DMS53 treated with DMSO at 0.1 percent for 48 hours (cell line): ENCODE measurements around the gene CYBA.
A peak's percentile ranks its signal among the peaks of the same experiment; 100 is the strongest.

Source experiments
- DNase-seq: peaks from one replicate; lab custom pipeline; 2025; ENCODE audit not compliant: unreplicated experiment; lab: John Stamatoyannopoulos, UW

The CYBA gene

DNA sequence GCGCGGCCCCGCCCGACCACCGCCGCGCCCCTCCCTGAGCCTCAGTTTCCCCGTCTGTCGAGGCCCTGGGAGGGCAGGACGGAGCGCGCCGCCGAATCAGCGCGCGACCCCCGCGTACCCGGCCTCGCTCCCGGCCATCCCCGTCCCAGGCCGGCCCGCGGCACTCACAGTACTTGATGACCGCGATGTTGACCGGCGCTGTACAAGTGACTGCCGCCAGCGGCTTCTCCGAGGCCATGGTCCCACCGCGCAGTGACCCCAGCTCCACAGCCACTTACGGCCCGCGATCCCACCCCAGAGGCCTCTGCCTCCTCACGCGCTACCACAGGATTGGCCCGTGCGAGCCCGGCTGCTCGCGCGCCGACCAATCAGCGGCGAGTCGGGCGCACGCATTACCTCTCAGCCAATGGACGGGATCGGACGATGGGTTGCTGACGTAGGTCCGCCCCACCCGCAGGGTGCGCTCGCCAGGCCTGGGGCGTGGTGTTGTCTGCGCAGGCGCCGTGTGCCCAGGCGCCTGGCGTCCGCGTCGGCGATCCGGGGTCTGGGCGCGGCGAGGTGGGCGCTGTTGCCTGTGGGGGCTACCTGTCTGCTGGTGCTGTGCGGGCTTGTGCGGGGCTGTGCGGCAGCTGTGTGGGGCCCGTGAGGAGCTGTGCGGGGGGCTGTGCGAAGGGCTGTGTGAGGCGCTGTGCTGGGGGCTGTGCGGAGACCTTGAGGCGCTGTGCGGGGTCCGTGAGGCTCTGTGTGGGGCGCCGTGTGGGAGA lies 12.2 kb upstream of the CYBA start, which contains the start of gene MVD:
Gene MVD, minus strand, starts transcription at position 249 of the 764 bp plus-strand sequence. Its CDS starts 11 bp downstream, at position 238.
- DNase-seq = peak; percentile 89

DNA sequence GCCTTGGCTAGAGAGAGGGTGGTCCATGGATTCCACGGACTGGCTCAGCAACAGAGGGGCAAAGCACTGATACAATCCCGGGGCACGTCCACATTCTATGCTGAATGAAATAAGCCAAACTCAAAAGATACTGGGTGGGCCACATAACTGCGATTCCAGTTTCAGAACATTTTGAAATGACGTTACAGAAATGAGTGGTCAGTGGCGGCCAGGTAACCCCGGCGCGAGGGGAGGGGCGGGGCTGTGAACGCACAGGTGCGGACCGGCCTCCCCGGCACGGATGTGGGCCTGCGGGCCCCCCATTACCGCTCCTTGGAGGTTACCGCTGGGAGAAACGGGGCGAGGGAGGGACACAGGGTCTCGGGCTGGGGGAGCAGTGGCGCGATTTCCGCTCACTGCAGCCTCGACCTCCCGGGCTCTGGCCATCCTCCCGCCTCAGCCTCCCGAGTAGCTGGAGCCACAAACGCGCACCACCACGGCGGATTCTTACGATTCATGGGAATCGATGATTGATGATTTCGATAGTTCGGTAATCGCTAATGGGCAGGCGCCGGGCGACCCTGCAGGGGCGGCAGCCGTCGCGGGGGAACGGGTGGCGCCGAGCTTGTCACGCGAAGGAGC lies 11.5 kb upstream of the CYBA start:
- DNase-seq = no peak

DNA sequence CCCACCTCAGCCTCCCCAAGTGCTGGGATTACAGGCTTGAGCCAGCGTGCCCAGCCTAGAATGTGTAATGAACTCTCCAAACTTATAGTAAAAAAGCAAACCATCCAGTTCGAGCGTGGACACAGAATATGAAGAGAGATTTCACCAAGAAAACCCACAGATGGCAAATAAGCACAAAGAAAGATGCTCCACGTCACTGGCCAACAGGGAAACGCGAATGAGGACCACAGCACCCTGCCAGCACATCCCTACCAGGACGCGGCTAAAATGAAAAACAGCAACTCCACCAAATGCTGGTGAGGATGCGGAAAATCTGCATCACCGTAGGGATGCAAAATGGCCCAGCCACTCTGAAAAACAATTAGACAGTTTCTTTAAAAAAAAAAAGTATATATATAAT lies 10.6 kb upstream of the CYBA start:
- no peak for DNase-seq

DNA sequence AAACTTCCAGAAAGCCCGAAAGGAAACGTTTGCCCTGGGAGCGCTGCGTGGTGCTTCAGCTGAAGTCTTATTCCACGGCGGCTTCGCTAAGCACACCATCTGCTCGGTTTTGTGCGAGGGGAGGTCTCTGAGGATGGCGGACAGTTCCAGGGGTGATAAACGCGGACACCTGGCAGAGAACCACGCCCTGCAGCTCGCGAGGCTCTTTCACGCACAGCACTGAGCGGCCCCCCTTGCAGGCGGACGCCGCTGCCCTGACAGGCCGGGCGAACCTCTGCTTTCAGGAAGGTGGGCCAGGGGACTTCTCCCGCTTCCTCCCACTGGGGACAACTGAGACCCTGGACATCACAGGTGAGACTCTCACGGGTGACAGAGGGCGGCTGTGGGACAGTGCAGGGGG lies 8.3 kb upstream of the CYBA start:
- DNase-seq = no peak

DNA sequence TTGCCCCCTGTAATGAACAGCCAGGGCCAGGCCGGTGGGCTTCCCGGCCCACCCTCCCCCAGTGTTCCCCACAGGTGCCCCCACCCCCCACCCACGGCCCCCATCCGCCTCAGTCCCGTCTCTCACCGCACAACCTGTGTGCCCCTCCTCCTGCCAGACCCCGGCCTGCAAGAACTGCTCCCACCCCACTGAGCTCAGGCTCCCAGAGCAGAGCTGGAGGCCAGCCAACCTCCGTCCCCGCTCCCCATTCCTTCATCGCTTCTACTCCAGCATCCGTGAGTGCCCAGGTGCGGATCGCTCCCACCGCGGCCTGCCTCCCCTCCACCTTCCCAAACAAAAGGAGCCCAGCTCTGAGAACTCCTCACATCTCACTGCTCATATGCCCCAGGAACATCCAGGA lies 7.9 kb upstream of the CYBA start:
- no peak for DNase-seq

DNA sequence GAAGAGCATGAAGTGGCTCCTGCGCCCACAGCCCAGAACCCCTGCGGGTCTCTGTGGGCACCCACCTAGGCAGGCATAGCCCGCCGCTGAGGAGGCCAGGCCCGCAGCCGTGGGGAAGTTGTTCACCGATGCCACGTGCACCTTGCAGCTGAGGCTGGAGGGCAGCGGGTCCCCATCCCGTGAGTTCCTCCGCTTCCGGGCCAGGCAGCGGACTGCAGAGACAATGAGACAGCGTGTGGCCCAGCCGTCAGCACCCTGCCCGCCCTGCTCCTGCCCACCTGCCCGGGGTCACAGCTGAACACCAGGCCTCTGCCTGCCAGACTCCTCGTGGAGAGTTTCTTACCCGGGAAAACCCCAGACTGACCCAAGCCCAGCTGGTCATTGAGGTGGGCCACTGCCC lies 6.5 kb upstream of the CYBA start:
- DNase-seq = no peak

DNA sequence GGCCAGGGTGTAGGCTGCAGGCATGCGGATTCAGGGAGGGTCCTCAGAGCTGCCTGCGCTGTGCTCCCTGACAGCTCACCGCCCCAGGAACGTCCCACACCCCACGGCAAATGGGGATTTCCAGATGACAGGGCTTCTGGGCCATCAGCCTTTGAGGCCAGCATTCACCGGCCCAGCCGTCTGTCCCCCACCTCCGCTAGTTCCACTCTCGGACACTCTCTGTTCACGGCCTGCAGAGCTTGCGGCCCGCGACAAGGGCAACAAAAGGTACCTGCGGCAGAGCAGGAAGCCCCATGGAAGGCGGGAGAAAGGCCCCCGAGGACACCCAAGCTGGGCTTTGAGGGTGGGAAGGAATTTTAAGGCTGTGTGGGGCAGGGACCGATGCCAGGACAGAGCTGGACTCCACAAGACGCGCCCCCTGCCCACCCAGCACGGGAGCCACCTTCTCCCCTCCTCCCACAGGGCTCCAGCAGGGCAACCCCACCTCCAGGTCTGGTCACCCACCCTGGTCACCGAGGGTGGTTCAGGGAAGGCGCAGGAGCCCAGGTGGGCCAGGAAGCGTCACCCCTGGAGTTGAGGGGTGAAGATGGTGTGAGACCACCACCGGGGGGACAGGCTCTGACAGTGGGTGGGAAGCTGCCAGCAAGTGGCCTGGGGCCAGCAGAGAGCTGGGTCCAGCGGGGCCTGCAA lies 5.6 kb upstream of the CYBA start:
- DNase-seq = no peak

DNA sequence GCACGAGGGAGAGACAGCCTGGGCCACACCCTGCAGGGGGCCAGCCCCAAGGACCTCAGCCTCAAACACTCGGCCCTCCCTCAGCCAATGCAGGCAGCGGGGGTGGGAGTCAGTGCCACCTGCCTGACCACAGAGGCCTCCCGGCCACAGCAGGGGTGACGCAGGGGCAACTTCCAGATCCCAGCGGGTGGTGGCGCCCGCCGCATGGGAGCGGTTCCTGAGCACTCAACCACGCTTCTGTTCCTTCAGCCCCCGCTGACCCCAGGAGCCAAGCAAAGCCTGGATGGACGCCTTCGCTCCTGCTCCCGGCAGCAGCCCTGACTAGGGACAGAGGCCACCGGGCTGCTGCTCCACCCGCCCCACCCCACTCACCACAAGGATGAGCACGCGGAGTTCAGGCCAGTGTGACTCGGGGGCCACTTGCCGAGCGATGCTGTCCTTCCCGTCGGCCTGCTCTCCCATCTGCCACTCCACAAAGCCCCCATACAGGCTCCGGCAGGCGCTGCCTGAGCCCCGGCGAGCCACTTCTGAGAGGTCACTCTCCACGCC lies 5.0 kb upstream of the CYBA start:
- DNase-seq = no peak

DNA sequence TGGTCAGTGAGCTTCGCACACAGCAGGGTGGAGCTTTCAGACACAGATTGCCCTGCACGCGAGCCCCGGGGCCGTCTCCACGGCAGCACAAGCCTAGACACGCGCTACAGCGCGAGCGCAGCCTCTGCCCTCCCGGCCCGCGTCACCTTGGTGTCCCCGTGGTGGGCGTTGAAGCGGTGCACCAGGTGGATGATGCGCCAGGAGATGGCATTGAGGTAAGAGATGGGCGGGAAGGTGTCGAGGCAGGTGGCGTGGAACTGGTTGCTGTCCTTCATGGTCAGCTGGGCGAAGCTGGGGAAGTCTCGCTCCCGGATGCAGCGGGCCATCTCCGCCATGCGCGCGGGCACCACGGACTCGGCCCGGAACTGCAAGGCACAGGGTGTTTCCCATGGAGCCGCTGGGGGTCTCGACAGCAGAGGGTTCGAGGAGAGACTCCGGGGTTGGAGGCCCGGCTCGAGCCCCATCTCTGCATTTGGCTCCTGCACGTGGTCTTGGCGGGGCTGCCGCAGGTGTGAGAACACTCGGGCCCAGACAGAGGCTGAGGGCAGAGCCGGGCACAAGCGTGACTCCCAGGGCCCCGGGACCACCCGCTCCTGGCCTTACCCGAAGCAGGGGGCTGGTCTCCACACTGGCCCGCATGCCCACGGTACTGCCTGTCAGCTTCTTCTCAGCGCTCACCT lies 4.3 kb upstream of the CYBA start:
- DNase-seq = no peak

DNA sequence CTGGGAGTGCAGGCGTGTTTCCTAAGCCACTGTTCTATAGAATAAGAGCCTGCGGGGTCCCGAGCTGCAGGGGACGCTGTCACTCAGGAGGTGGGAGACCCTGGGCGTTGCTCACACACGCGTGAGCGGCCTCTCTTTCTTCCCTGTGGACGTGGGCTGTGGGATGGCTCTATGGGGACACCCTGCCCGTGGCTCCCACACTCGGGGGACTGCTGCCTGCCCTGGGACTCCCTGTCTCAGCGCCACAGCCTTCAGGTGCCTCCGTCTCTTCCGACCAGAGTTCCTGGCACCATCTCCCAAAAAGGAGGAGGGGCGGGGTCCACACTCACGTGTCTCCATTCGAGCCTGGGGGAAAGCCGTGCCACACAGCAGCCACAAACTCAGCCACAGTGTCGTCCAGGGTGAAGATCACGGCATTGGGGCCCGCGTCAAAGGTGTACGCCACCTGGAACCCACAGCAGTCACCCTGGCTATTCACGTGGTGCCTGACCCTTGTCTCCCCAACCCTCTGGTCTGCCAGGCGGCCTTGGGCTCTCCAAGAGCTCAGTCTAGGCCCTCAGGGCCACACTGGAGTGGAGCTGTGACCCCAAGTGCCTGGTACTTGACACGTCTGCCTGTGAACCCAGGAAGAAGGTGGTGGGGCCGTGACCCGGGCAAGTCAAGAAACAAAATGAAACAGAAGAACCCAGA lies 3.7 kb upstream of the CYBA start:
- DNase-seq = no peak

DNA sequence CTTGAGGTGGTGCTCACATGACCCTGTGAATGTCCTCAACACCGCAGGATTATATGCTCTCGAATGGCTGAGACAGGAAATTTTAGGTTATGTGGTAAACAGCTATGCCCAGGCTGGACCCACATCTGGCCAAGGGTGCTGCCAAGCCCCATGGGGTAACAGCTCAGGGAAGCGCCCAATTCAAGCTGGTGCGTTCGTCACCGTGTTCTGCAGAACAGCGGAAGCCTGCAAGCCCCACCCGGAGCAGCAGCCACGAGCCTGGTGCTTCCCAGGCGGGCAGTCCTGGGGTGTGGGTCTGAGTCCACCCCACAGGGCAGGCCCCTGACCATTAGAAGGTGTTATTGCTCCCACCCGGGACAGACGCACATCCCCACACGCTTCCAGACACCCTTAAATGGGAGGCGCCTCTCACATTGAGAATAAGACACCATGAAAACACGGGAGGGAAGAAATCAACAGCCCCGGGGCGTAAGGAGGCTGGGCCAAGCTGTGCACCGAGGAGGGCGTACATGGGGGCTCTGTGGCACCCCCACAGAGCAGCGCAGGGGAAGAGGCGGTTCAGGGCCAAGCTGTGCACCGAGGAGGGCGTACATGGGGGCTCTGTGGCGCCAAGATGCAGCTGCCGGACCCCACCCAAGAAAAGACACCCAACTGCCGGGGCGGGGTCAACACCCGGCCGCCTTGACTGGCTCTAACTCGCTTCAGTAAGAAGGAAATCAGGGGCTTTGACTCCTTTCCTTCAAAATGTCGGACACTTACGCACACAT lies 2.9 kb upstream of the CYBA start:
- no peak for DNase-seq

DNA sequence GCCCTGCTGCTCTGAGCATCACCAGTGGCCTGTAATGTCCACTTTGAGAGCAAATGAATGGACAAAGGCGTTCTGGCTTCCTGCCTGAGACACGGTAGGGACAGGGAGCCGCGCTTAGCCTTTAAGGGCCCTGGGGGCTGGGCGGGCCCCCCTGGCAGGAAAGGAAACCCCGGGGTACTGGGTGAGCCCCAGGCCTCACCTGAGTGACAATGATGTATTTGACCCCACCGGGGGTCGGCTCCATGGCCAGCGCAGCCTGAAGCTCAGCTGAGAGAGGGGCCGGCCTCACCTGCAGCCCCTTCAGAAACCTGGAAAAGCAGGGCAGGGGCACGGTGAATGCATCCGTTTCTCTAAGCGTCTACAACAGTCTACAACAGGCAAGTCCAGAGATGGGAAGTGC lies 2.2 kb upstream of the CYBA start:
- no peak for DNase-seq

DNA sequence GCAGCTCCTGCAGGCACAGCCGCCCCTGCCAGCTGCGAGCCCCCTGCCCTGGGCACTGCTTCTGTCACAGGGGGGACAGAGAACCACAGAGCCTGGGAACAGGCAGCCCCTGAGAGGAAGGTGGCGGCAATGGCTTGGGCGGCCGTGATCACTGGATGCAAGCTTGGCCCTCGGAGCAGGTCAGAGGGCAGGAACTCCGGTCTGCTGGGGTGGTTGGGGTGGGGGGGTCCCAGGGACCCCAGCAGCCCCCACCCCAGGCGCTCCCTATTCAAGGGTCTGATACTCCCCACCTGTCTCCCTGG lies 1.9 kb upstream of the CYBA start:
- no peak for DNase-seq

DNA sequence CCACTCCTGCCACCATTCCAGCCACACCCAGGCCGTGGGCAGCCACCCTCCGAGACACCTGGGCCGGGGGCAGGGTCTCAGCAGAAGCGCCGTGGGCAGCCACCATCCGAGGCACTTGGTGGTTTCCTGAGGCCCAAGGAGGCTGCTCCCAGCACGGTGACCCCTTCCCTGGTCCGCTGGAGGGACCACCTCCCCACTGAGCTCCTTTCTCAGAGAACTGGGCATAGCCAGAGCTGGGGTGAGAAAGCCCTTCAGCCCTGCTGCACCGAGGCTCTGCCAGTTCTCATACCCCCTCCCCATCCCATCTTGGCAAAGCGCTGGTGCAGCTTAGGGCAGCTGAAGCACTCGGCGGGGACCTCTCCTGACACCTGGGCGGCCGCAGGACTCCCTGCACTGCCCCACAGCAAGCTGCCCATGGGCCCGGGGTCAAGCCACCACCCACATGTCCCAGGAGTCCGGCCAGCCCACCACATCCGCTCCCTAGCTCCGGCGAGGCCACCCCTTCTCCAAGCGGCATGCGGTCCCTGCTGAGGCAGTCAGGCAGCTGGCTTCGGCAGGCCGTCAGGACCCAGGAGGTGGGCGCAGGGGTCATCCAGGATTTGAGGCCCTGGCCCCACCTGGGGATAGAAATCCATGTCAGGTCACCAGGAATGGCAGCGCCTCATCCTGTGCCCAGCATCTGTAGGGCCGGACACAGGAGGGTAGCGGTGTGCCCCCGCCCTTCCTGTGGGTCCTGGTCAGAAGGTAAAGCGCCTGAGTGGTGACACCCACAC lies 1.3 kb upstream of the CYBA start:
- DNase-seq = no peak

DNA sequence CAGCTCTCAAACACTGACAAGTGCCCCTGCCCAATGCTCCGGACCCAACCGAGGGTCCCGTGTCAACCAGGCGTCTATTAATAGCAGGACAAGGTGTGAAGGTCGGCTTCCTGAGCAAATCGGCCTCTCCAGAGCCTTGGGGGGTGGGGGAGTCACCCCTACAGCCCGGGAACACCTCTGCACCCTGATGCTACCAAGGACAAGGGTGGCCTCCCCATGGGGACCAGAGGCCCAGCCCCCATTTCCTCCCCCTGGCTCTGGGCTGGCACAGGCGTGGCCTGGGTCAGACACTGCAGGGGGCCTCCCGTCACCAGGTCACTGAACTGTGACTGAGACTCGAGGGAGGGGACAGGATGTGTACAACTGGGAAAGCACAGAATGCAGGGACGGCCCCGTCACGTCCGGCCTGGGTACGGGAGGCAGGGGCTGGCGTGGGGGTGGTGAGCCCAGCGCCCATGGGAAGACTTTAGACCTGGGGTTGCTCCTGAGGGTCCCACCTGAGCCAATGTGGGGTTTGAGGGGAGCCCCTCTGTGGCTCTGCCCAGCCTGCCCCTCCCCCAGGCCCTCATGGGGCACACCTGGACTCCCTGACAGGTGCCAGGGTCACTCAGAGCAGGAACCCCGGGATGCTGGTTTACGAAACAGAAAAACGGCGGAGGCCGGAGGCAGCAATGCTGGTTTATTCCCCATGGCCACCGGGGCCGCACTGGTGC lies 579 bp upstream of the CYBA start:
- peak; percentile 60 for DNase-seq

DNA sequence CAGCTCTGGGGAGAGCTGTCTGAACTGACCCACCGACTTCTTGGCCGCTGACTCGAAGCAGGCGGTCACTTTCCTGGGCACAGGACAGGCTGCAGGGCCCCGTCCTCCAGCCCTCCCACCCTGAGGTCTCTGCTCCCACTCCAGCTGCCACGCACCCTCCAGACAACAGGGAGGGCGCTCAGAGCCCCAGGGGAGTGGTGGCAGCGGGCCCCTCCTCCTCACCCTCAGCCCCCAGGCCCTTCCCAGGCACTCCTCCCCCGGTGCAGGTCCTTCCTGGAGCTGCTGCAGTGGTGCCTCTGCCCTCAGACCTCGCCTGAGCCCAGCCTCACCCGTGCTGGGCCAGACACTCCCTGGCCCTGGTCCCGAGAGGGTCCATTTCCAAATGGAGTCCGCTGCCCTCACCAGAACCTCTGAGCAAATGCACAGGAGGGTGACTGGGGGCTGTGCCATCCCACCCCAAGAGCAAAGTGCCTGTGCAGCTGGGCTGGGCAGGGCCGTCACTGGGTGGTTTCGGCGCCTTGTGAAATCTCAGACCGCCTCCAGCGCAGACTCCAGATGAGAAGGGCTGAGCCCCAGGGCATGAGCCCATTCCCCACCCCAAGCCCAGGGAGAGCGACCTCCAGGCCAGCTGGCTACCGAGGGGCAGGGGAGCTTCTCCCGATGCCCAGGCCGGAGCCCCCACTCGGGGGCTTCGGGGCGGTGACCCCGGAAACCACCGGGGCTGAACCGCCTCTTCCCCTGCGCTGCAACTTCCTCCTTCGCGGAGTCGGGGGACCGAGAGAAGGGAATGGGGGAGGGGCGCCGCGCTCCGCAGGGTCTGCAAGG lies 717 bp downstream of the CYBA start:
- no peak for DNase-seq

DNA sequence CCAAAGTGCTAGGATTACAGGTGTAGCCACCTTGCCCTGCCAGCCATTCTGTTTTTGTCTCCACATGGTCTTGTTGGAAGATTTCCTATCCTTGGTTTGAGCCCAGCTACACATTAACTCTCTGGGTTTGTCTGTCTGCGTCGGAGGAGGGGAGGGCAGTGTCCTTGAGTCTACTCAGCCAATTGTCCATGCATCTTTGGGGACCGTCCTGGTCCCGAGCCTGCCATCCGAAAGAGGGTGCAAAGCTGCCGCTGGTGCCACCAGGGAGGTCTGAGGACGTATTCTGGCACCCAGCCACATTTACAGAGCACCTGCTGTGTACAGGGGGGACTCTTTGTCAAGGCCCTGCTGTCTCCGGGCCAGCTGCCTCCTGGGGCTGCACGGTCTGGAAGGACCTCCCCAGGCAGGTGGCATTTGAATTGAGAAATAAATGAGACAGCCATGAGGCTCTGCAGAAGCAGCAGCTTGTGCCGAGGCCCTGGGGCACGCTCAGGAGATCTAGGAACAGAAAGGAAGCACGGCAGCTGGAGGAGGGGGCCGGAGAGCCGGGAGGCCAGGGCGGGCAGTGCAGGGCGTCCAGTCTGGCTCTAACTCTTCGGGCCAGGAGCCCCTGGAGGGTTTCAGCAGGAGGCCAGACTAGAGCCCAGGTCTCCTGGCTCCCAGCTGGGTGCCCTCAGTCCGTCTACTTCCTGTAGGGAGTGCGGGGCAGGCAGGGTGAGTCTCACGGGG lies 1.5 kb downstream of the CYBA start:
- DNase-seq = no peak
